ENCODE data around the gene RAMP3.

DNA sequence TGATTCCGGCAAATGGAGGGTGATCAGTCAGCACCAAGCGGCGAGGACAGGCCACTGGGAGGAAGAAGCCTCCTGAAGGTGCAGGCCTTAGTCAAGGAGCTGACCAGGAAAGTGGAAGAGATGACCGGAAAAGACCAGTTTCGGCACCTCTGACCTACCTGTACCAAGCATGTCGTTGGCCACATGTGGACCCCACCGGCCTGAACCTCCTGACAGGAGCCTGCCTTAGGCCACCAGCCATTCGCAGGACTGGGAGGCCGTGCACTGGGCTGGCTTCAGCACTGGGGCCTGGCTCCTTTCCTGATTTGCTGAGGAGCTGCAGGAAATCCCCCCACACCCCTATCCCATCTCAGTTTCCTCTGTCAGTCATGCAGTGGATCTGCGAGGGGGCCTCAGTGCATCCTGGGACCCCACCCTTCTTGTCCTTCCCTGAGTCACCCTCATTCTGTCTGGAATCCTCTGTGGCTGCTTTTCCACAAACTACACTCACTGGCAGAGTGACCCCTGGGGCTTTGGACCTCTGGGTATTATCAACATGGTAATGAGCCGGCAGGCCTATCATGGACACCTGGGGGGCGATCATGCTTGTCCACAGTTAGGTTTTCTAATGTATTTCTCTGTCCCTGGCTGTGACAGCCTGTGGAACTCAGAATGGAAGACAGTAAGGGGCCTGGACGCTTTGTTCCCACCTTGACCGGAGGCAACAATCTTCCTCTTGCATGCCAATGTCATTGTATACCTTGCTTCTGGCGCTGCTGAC is 33.0 kb downstream of the RAMP3 start:
- TF ChIP-seq CTCF (IDR thresholded peaks at IDR 0.05) (no peak), POLR2A (IDR thresholded peaks at IDR 0.05) (no peak), POLR2AphosphoS5 (IDR thresholded peaks at IDR 0.05) (no peak)

All from suprapubic skin (tissue), 4 donors.